GM12874 (cell line): ENCODE measurements around the gene SLC28A1.

Source experiments
- CTCF ChIP-seq: IDR thresholded peaks from 2 replicates; pipeline ENCODE4 v1.5.1; 2011; ENCODE audit warnings: low read depth, mild to moderate bottlenecking, control low read depth, low read length, moderate library complexity; ENCODE audit not compliant: insufficient read depth

SLC28A1 gene

DNA sequence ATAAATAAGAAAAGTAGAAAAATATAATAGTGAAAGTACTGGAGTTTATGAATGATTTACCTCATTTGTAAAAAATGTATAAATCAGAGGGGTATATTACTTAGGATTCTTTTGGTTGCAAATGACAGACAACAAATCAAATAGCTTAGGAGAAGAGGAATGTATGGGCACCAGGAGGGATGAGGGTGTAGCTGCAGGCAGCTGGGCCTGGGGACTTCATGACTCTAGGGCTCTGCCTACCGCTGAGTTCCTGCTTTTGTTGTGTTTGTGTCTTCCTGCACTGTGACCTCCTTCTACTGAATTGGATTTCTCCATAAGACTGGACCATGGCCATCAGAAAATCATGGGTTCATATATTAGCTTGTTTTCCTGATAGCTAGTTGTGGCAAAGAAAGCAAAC is 69.3 kb downstream of the SLC28A1 start:
- no peak for TF ChIP-seq CTCF

- peak; percentile 68 for TF ChIP-seq CTCF
Measured at GRCh38 chr15:84955089-84955848, 70.8 kb downstream of the SLC28A1 start.

DNA sequence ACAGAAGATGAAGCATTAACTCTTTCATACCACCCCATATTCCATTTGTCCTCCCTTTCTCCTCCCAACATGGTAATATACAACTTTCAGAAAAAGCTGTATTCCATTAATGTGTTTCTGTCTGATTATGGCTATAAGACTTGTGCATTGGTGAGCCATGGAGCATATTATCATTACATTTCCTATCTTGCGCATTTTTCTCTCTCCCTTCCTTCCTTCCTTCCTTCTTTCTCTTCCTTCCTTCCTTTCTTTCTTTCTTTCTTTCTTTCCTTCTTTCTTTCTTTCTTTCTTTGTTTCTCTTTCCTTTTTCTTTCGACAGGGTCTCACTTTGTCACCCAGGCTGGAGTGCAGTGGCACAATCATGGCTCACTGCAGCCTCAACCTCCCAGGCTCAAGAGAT is 71.7 kb downstream of the SLC28A1 start:
- no peak for TF ChIP-seq CTCF

GRCh38 chr15:84960391-84961113 is 76.1 kb downstream of the SLC28A1 start:
- no peak for TF ChIP-seq CTCF

DNA sequence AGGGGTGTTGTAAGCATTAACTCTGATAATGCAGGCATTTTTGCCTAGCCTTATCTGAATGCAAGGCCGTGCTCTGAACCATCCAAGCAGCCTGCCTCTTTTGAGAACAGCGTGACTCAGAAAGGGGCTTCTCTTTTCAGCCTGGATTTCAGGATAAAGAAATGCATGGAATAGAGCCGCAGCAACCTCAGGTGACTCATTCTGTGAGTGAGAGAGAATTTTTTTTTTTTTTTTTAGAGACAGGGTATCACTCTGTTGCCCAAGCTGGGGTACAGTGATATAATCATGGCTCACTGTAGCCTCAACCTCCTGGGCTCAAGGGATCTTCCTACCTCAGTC is 76.6 kb downstream of the SLC28A1 start:
- no peak for TF ChIP-seq CTCF

- no peak for TF ChIP-seq CTCF
Measured at GRCh38 chr15:84961707-84962106, 77.2 kb downstream of the SLC28A1 start.

- no peak for TF ChIP-seq CTCF
Measured at GRCh38 chr15:84962955-84963354, 78.5 kb downstream of the SLC28A1 start.
